ENCODE data around the gene ELL. TPM values are rescaled to one million over a fixed set of nuclear protein-coding genes. Genes with fewer than 3 reads are reported as not detected.

The ELL gene
- total and polyA plus RNA-seq, 9 of the 15 experiments (the other 6 are each of a cell fraction or from before 2014, with no cell fraction given): 0.24 to 22.5 (median 4.1) TPM

DNA sequence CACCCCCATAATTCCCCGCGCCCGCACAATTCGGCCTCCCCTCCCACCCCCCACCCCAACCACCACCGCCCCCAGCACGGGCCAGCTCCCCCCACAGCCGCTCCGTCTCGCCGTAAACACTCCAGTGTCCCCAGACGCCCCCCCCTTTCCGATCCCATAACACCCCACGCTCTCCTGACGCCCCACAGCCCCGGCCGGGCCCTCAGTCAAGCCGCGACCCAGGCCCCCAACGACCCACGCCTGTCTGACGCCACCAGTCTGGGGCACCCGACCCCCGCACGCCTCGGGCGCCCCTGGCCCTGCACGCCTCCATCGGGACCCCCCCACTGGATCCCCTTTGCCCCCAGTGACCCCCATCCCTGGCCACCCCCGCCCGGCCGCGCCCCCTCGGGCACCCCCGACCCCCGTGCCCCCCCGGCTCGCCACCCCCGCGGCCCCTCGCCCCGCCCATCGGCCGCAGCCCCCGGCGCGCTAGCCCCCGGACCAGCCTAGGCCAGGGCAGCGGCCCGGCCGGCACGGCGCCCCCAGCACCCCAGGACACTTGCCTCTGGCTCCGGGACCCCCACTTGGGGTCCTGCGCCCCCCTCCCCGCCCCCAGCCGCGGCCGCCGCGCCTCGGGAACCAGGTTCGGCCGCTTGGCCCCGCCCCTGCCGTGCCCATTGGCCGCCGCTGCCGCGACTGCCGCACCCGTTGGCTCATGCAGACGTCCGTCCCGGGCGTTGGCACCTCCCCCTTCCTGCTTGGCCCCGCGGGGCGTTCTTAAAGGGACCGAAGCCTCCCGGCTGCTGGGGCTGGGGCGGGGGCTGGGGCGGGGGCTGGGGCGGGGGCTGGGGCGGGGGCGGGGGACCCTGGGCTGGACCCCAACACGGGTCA lies 21.3 kb upstream of the ELL start, which contains the start of gene FKBP8 (continued):
- TF ChIP-seq ZBTB8A (IDR thresholded peaks at IDR 0.05; ENCODE audit: partially characterized antibody): no peak
- TF ChIP-seq ZKSCAN1 (IDR thresholded peaks at IDR 0.05; ENCODE audit: low read depth, low read length): no peak
- TF ChIP-seq, protein P1, sequence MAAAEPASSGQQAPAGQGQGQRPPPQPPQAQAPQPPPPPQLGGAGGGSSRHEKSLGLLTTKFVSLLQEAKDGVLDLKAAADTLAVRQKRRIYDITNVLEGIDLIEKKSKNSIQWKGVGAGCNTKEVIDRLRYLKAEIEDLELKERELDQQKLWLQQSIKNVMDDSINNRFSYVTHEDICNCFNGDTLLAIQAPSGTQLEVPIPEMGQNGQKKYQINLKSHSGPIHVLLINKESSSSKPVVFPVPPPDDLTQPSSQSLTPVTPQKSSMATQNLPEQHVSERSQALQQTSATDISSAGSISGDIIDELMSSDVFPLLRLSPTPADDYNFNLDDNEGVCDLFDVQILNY (CRISPR knock-in tag; IDR thresholded peaks at IDR 0.05): no peak
- TF ChIP-seq, protein P2, sequence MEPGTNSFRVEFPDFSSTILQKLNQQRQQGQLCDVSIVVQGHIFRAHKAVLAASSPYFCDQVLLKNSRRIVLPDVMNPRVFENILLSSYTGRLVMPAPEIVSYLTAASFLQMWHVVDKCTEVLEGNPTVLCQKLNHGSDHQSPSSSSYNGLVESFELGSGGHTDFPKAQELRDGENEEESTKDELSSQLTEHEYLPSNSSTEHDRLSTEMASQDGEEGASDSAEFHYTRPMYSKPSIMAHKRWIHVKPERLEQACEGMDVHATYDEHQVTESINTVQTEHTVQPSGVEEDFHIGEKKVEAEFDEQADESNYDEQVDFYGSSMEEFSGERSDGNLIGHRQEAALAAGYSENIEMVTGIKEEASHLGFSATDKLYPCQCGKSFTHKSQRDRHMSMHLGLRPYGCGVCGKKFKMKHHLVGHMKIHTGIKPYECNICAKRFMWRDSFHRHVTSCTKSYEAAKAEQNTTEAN (CRISPR knock-in tag; IDR thresholded peaks at IDR 0.05): no peak
- TF ChIP-seq ZNF165 (CRISPR knock-in tag; IDR thresholded peaks at IDR 0.05; ENCODE audit: borderline replicate concordance): no peak
- TF ChIP-seq PTTG1 (tag; IDR thresholded peaks at IDR 0.05; ENCODE audit: low read depth): no peak
- no peak for TF ChIP-seq NELFE (IDR thresholded peaks at IDR 0.05; ENCODE audit: insufficient read depth, insufficient read length)
- peak; percentile 63; the same call in 1 of the 2 replicates for TF ChIP-seq GABPA (tag; conservative IDR thresholded peaks at IDR 0.05; ENCODE audit: low read depth)
- TF ChIP-seq CEBPG (CRISPR knock-in tag; IDR thresholded peaks at IDR 0.05): no peak
- TF ChIP-seq CEBPG (tag; conservative IDR thresholded peaks at IDR 0.05 in 1 of 2, IDR thresholded peaks at IDR 0.05 in 1 of 2): no peak
- TF ChIP-seq HNRNPUL1 (IDR thresholded peaks at IDR 0.05; ENCODE audit: low read length): no peak
- TF ChIP-seq, protein P3, sequence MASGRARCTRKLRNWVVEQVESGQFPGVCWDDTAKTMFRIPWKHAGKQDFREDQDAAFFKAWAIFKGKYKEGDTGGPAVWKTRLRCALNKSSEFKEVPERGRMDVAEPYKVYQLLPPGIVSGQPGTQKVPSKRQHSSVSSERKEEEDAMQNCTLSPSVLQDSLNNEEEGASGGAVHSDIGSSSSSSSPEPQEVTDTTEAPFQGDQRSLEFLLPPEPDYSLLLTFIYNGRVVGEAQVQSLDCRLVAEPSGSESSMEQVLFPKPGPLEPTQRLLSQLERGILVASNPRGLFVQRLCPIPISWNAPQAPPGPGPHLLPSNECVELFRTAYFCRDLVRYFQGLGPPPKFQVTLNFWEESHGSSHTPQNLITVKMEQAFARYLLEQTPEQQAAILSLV (tag; IDR thresholded peaks at IDR 0.05): no peak
- TF ChIP-seq, protein P4, sequence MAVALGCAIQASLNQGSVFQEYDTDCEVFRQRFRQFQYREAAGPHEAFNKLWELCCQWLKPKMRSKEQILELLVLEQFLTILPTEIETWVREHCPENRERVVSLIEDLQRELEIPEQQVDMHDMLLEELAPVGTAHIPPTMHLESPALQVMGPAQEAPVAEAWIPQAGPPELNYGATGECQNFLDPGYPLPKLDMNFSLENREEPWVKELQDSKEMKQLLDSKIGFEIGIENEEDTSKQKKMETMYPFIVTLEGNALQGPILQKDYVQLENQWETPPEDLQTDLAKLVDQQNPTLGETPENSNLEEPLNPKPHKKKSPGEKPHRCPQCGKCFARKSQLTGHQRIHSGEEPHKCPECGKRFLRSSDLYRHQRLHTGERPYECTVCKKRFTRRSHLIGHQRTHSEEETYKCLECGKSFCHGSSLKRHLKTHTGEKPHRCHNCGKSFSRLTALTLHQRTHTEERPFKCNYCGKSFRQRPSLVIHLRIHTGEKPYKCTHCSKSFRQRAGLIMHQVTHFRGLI (CRISPR knock-in tag; IDR thresholded peaks at IDR 0.05): no peak
- TF ChIP-seq KLF6 (CRISPR knock-in tag; IDR thresholded peaks at IDR 0.05; ENCODE audit: borderline replicate concordance): no peak
- no peak for TF ChIP-seq WHSC1 (IDR thresholded peaks at IDR 0.05; ENCODE audit: low read length)
- TF ChIP-seq, protein P5, sequence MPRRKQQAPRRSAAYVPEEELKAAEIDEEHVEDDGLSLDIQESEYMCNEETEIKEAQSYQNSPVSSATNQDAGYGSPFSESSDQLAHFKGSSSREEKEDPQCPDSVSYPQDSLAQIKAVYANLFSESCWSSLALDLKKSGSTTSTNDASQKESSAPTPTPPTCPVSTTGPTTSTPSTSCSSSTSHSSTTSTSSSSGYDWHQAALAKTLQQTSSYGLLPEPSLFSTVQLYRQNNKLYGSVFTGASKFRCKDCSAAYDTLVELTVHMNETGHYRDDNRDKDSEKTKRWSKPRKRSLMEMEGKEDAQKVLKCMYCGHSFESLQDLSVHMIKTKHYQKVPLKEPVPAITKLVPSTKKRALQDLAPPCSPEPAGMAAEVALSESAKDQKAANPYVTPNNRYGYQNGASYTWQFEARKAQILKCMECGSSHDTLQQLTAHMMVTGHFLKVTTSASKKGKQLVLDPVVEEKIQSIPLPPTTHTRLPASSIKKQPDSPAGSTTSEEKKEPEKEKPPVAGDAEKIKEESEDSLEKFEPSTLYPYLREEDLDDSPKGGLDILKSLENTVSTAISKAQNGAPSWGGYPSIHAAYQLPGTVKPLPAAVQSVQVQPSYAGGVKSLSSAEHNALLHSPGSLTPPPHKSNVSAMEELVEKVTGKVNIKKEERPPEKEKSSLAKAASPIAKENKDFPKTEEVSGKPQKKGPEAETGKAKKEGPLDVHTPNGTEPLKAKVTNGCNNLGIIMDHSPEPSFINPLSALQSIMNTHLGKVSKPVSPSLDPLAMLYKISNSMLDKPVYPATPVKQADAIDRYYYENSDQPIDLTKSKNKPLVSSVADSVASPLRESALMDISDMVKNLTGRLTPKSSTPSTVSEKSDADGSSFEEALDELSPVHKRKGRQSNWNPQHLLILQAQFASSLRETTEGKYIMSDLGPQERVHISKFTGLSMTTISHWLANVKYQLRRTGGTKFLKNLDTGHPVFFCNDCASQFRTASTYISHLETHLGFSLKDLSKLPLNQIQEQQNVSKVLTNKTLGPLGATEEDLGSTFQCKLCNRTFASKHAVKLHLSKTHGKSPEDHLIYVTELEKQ (CRISPR knock-in tag; IDR thresholded peaks at IDR 0.05): no peak
- no peak for TF ChIP-seq KAT2B (IDR thresholded peaks at IDR 0.05; ENCODE audit: low read depth, low read length)
- no peak for TF ChIP-seq ZNF12 (CRISPR knock-in tag; IDR thresholded peaks at IDR 0.05)
- no peak for TF ChIP-seq RB1 (IDR thresholded peaks at IDR 0.05; ENCODE audit: low read depth)
- TF ChIP-seq NCOA6 (IDR thresholded peaks at IDR 0.05): no peak
